ENCODE results near the gene NEUROG1.

GRCh38 chr5:135498637-135498995 lies 37.1 kb downstream of the NEUROG1 start:
- TF ChIP-seq EP300 (IDR thresholded peaks at IDR 0.05) (no peak), CTCF (IDR thresholded peaks at IDR 0.05) (no peak)

Data from tibial nerve (tissue), 4 donors.